Brain pericyte (primary cell): Measurements from ENCODE around the gene TCF7L2.
"Not testable (repeated sequence)": the region's sequence is repeated elsewhere in the genome, so short reads cannot be mapped to it uniquely, and the experiment has no call there.

Experiments
- DNase-seq: peaks from one replicate; pipeline ENCODE4 v3.0.0-alpha.2; 2012; ENCODE audit warnings: low read depth, low spot score

Gene TCF7L2

GRCh38 chr10:113091920-113092319 is 141.9 kb downstream of the TCF7L2 start:
- DNase-seq = no peak

GRCh38 chr10:113093188-113094113 is 143.4 kb downstream of the TCF7L2 start:
- DNase-seq = no peak

GRCh38 chr10:113094114-113094486 is 144.1 kb downstream of the TCF7L2 start:
- DNase-seq = no peak

GRCh38 chr10:113095419-113096127 is 145.5 kb downstream of the TCF7L2 start:
- DNase-seq = no peak

GRCh38 chr10:113096128-113096996 is 146.3 kb downstream of the TCF7L2 start:
- DNase-seq = no peak

GRCh38 chr10:113097036-113097435 is 147.0 kb downstream of the TCF7L2 start:
- no peak for DNase-seq

- DNase-seq = no peak
Observed at GRCh38 chr10:113099431-113100183, 149.6 kb downstream of the TCF7L2 start.

- no peak for DNase-seq
Observed at GRCh38 chr10:113100281-113100680, 150.2 kb downstream of the TCF7L2 start.

- DNase-seq = no peak
Observed at GRCh38 chr10:113103131-113103840, 153.2 kb downstream of the TCF7L2 start.

GRCh38 chr10:113104047-113104446 is 154.0 kb downstream of the TCF7L2 start:
- DNase-seq = no peak

GRCh38 chr10:113108194-113108835 is 158.3 kb downstream of the TCF7L2 start:
- no peak for DNase-seq

- DNase-seq = no peak
Observed at GRCh38 chr10:113108948-113109347, 158.9 kb downstream of the TCF7L2 start.

- DNase-seq = not testable (repeated sequence)
Observed at GRCh38 chr10:113109482-113109881, 159.4 kb downstream of the TCF7L2 start.

GRCh38 chr10:113111260-113111659 is 161.2 kb downstream of the TCF7L2 start:
- DNase-seq = no peak

GRCh38 chr10:113111900-113112853 is 162.1 kb downstream of the TCF7L2 start:
- DNase-seq = no peak

GRCh38 chr10:113113241-113113640 is 163.2 kb downstream of the TCF7L2 start:
- no peak for DNase-seq

- no peak for DNase-seq
Observed at GRCh38 chr10:113113918-113114317, 163.9 kb downstream of the TCF7L2 start.

GRCh38 chr10:113115556-113115955 is 165.5 kb downstream of the TCF7L2 start:
- DNase-seq = no peak

- no peak for DNase-seq
Observed at GRCh38 chr10:113118882-113119281, 168.8 kb downstream of the TCF7L2 start.
